ENCODE data around the gene MYO3B. TPM values are rescaled to one million over a fixed set of nuclear protein-coding genes. Genes with fewer than 3 reads are reported as not detected.

The MYO3B gene
- total RNA-seq, 1 experiment from 2014 or later = 0.09 TPM

DNA sequence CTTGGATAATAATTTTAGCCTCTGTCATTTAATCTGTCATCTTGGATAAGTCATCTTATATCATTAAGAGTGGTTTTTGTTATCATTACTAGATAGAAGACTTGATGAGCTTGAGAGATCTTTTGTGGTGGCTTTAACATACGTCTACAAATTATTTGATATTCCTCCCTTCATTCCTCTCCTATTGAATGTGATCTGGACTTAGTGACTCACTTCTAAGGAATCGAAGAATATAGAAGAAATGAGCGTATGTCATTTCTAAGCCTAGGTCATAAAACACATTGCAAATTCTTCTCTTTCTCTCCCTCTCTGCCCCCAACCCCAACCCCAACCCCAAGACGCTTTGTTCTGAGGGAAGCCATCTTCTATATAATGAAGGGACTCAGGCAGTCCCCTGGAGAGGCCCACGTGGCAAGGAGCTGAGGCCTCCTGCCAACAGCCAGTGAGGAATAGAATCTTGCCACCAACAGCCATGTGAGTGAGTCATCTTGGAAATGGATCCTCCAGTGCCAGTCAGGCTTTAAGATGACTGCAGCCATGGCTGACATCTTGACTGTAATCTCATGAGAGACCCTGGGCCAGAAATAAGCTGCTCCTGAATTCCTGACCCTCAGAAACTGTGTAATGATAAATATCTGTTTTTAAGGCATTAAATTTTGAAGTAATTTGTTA is 315.6 kb downstream of the MYO3B start:
- Mint-ChIP-seq H3K9me3 (ENCODE audit: unreplicated experiment) (no peaks in the 10 kb centered on the region), H3K27ac (ENCODE audit: unreplicated experiment) (no peak overlapping the region), H3K36me3 (ENCODE audit: insufficient read depth, unreplicated experiment) (no peaks in the 10 kb centered on the region), H3K27me3 (ENCODE audit: insufficient read depth, unreplicated experiment) (no peaks in the 10 kb centered on the region), H3K4me1 (ENCODE audit: low read depth, unreplicated experiment) (peaks cover 9% of the 10 kb centered on the region), H3K4me3 (ENCODE audit: unreplicated experiment) (no peak overlapping the region)
- no peak for DNase-seq
- H3K9me3 ChIP-seq = peaks cover 6% of the 10 kb centered on the region; the same call in 1 of the 2 replicates
- ChIA-PET POLR2A (interaction anchor here (0.6 kb wide), 1 partner anchor 8 kb away, joined by 3 read pairs; no protein-coding TSS in a partner anchor), CTCF (no interaction called here)
- H3K4me1 ChIP-seq = no peaks in the 10 kb centered on the region
- H3K4me3 ChIP-seq (ENCODE audit: low read depth, low read length) = no peak overlapping the region
- intact Hi-C loops (cut with micrococcal nuclease; ENCODE audit: unreplicated experiment) = no loop called here
- BruUV-seq (replicated peaks) = no TSS peak
- no peaks in the 10 kb centered on the region for H3K36me3 ChIP-seq (ENCODE audit: control insufficient read depth, insufficient read depth, low read length)
- H3K27me3 ChIP-seq (replicated peaks; ENCODE audit: control insufficient read depth, insufficient read depth, low read length) = no peaks in the 10 kb centered on the region
- no peak for TF ChIP-seq CTCF (IDR thresholded peaks at IDR 0.05; ENCODE audit: insufficient read depth in 1 of 2, low read depth in 1 of 2, low read length in 1 of 2, severe bottlenecking in 1 of 2, unreplicated experiment in 1 of 2)

DNA sequence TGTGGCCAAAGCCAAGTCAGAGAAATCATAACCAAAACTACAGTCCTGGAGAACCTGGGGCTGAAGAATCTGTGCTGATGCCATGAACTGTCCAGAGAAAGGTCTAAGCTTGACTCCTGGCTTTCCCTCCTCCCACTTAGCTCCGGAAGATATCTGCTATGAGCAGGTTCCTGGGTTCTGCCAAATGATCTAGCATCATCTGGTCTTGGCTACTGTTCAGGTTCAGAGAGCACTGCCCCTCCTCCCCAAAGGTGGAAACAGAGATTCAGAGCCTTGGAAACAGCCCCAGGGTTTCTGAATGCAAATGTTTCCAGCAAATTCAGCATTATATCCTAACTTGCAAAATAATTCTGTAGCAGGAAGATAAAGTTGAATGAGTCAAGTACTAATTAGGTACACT is 317.9 kb downstream of the MYO3B start:
- Histone ChIP-seq H3K27me3 (replicated peaks; ENCODE audit: control insufficient read depth, insufficient read depth, low read length) (no peaks in the 10 kb centered on the region), H3K36me3 (ENCODE audit: control insufficient read depth, insufficient read depth, low read length) (no peaks in the 10 kb centered on the region), H3K4me1 (no peaks in the 10 kb centered on the region), H3K9me3 (peaks cover 2% of the 10 kb centered on the region; the same call in 1 of the 2 replicates), H3K4me3 (ENCODE audit: low read depth, low read length) (no peak overlapping the region)
- no peak for TF ChIP-seq CTCF (IDR thresholded peaks at IDR 0.05; ENCODE audit: insufficient read depth in 1 of 2, low read depth in 1 of 2, low read length in 1 of 2, severe bottlenecking in 1 of 2, unreplicated experiment in 1 of 2)
- no TSS peak for BruUV-seq (replicated peaks)
- POLR2A ChIA-PET = no interaction called here
- Mint-ChIP-seq H3K4me3 (ENCODE audit: unreplicated experiment) (no peak overlapping the region), H3K27ac (ENCODE audit: unreplicated experiment) (no peak overlapping the region), H3K36me3 (ENCODE audit: insufficient read depth, unreplicated experiment) (no peaks in the 10 kb centered on the region), H3K4me1 (ENCODE audit: low read depth, unreplicated experiment) (peaks cover 11% of the 10 kb centered on the region), H3K27me3 (ENCODE audit: insufficient read depth, unreplicated experiment) (no peaks in the 10 kb centered on the region), H3K9me3 (ENCODE audit: unreplicated experiment) (no peaks in the 10 kb centered on the region)
- intact Hi-C loops (cut with micrococcal nuclease; ENCODE audit: unreplicated experiment) = no loop called here
- DNase-seq = no peak
- CTCF ChIA-PET = no interaction called here

- no peaks in the 10 kb centered on the region for H3K27me3 ChIP-seq (replicated peaks; ENCODE audit: control insufficient read depth, insufficient read depth, low read length)
- no peak overlapping the region for H3K4me3 ChIP-seq (ENCODE audit: low read depth, low read length)
- DNase-seq = no peak
- H3K36me3 ChIP-seq (ENCODE audit: control insufficient read depth, insufficient read depth, low read length) = no peaks in the 10 kb centered on the region
- no peaks in the 10 kb centered on the region for H3K27me3 Mint-ChIP-seq (ENCODE audit: insufficient read depth, unreplicated experiment)
- no peak overlapping the region for H3K4me3 Mint-ChIP-seq (ENCODE audit: unreplicated experiment)
- no peak overlapping the region for H3K27ac Mint-ChIP-seq (ENCODE audit: unreplicated experiment)
- ChIA-PET CTCF (interaction anchor here (0.5 kb wide), 1 partner anchor 317 kb away, joined by 4 read pairs; no protein-coding TSS in a partner anchor), POLR2A (no interaction called here)
- BruUV-seq (replicated peaks) = no TSS peak
- intact Hi-C loops (cut with micrococcal nuclease; ENCODE audit: unreplicated experiment) = no loop called here
- H3K4me1 Mint-ChIP-seq (ENCODE audit: low read depth, unreplicated experiment) = peaks cover 11% of the 10 kb centered on the region
- no peaks in the 10 kb centered on the region for H3K9me3 Mint-ChIP-seq (ENCODE audit: unreplicated experiment)
- no peaks in the 10 kb centered on the region for H3K4me1 ChIP-seq
- H3K36me3 Mint-ChIP-seq (ENCODE audit: insufficient read depth, unreplicated experiment) = no peaks in the 10 kb centered on the region
- TF ChIP-seq CTCF (IDR thresholded peaks at IDR 0.05; ENCODE audit: insufficient read depth in 1 of 2, low read depth in 1 of 2, low read length in 1 of 2, severe bottlenecking in 1 of 2, unreplicated experiment in 1 of 2) = no peak
- no peaks in the 10 kb centered on the region for H3K9me3 ChIP-seq
Observed at GRCh38 chr2:170498619-170499018, 320.7 kb downstream of the MYO3B start.

Data from Caco-2 (cell line).